H1 (cell line): Measurements from ENCODE around the gene GNG13. TPM values are rescaled to one million over a fixed set of nuclear protein-coding genes. Genes with fewer than 3 reads are reported as not detected.

ENCODE experiments used
- CTCF ChIA-PET: fragments of 300-600 bp; sonication (Branson Sonifier 250); formaldehyde crosslinking; loops from one replicate; lab custom pipeline; 2021; ENCODE audit not compliant: partially characterized antibody; lab: Charles Lee
- POLR2A ChIA-PET: fragments of 300-600 bp; sonication (Branson Sonifier 250); formaldehyde crosslinking; loops from one replicate; lab custom pipeline; 2021; ENCODE audit warnings: inconsistent platforms; ENCODE audit not compliant: partially characterized antibody; lab: Charles Lee
- DNase-seq, 2 experiments: peaks; one replicate each; pipeline versions ENCODE4 v3.0.0 to v3.0.0-alpha.2; 2010 to 2022; ENCODE audit warnings: low spot score in 2 of 2, low read depth in 1 of 2, mixed read lengths in 1 of 2
- FAIRE-seq: peaks from 2 replicates; lab custom pipeline; 2011; peaks lifted over from hg19 to GRCh38; lab: Jason Lieb, UNC
- H2AFZ ChIP-seq: 2 replicates; pipeline ENCODE4 v1.8.1; 2012; ENCODE audit warnings: low read length, inconsistent platforms
- H2AK5ac ChIP-seq: 2 replicates; pipeline ENCODE4 v1.6.1; 2013; ENCODE audit warnings: low read depth, low read length
- H2BK120ac ChIP-seq: replicated peaks from 2 replicates; pipeline ENCODE3; 2013; ENCODE audit warnings: low read depth, low read length, inconsistent platforms
- H2BK12ac ChIP-seq: 2 replicates; pipeline ENCODE4 v1.6.1; 2013; ENCODE audit warnings: low read depth, low read length
- H2BK15ac ChIP-seq: 2 replicates; pipeline ENCODE4 v1.6.1; 2013; ENCODE audit warnings: low read length
- H2BK20ac ChIP-seq: 2 replicates; pipeline ENCODE4 v1.6.1; 2013; ENCODE audit warnings: low read length
- H2BK5ac ChIP-seq: 2 replicates; pipeline ENCODE4 v1.6.1; 2013; ENCODE audit warnings: low read depth, low read length
- H3K14ac ChIP-seq: 2 replicates; pipeline ENCODE4 v1.6.1; 2013; ENCODE audit warnings: inconsistent platforms; ENCODE audit not compliant: insufficient read length
- H3K18ac ChIP-seq: 2 replicates; pipeline ENCODE4 v1.6.1; 2013; ENCODE audit warnings: low read length; ENCODE audit errors: extremely low read depth
- H3K23ac ChIP-seq: 2 replicates; pipeline ENCODE4 v1.6.1; 2013; ENCODE audit warnings: inconsistent platforms; ENCODE audit not compliant: insufficient read length
- H3K23me2 ChIP-seq: 2 replicates; pipeline ENCODE4 v1.6.1; 2013; ENCODE audit warnings: low read depth, low read length
- H3K27ac ChIP-seq: 2 replicates; pipeline ENCODE4 v1.6.1; 2011; ENCODE audit warnings: low read depth, low read length, inconsistent platforms
- H3K27me3 ChIP-seq, 4 experiments: replicated peaks in 1 of 4; 1 replicate in 1 of 4; 2 replicates in 3 of 4; pipeline versions ENCODE4 v1.6.1 to v1.8.1; 2011 to 2013; ENCODE audit warnings: low read length in 3 of 4, mild to moderate bottlenecking in 3 of 4, inconsistent platforms in 2 of 4, mixed read lengths in 2 of 4, moderate library complexity in 1 of 4; ENCODE audit not compliant: control insufficient read depth in 3 of 4, insufficient read depth in 3 of 4; ENCODE audit errors: extremely low read depth in 1 of 4
- H3K36me3 ChIP-seq, 4 experiments: 2 replicates each; pipeline versions ENCODE4 v1.6.1 to v1.8.1; 2011 to 2013; ENCODE audit warnings: mild to moderate bottlenecking in 4 of 4, low read length in 3 of 4, moderate library complexity in 2 of 4, control low read depth in 1 of 4, inconsistent platforms in 1 of 4; ENCODE audit not compliant: insufficient read depth in 4 of 4, control insufficient read depth in 2 of 4
- H3K4ac ChIP-seq: replicated peaks from 2 replicates; pipeline ENCODE3; 2013; ENCODE audit warnings: low read length, low read depth, mixed read lengths, inconsistent platforms; ENCODE audit not compliant: insufficient read length
- H3K4me1 ChIP-seq, 4 experiments: replicated peaks in 1 of 4; 1 replicate in 1 of 4; 2 replicates in 3 of 4; pipeline versions ENCODE4 v1.6.1 to v1.8.1; 2011 to 2013; ENCODE audit warnings: low read length in 3 of 4, inconsistent platforms in 2 of 4, mixed read lengths in 1 of 4; ENCODE audit not compliant: insufficient read depth in 4 of 4, control insufficient read depth in 3 of 4
- H3K4me2 ChIP-seq, 2 experiments: 2 replicates each; pipeline versions ENCODE4 v1.6.1 to v1.8.1; 2011 to 2013; ENCODE audit warnings: low read depth in 2 of 2, low read length in 2 of 2, control low read depth in 1 of 2, inconsistent platforms in 1 of 2, mild to moderate bottlenecking in 1 of 2; ENCODE audit not compliant: insufficient read depth in 1 of 2
- H3K4me3 ChIP-seq, 4 experiments: fragments of 200-600, 300-600 bp in 1 of 4; sonication (generic), shearing (Covaris generic), sonication (Bioruptor Twin) in 1 of 4; 2 replicates each; pipeline versions ENCODE4 v1.5.1 to v1.8.1; 2011 to 2016; ENCODE audit warnings: low read length in 4 of 4, low read depth in 3 of 4, control low read depth in 2 of 4, inconsistent platforms in 2 of 4, mild to moderate bottlenecking in 2 of 4, mixed read lengths in 1 of 4, moderate library complexity in 1 of 4; ENCODE audit not compliant: insufficient read depth in 2 of 4; ENCODE audit errors: extremely low read depth in 1 of 4
- H3K56ac ChIP-seq: replicated peaks from 2 replicates; pipeline ENCODE3; 2013; ENCODE audit warnings: low read depth, mild to moderate bottlenecking, mixed read lengths, low read length, inconsistent platforms; ENCODE audit not compliant: insufficient read length
- H3K79me1 ChIP-seq: 2 replicates; pipeline ENCODE4 v1.6.1; 2013; ENCODE audit warnings: low read depth, low read length, control low read depth
- H3K79me2 ChIP-seq, 2 experiments: 2 replicates each; pipeline versions ENCODE4 v1.6.1 to v1.8.1; 2012 to 2013; ENCODE audit warnings: low read length in 2 of 2, mild to moderate bottlenecking in 2 of 2, inconsistent platforms in 1 of 2; ENCODE audit not compliant: insufficient read depth in 2 of 2, control insufficient read depth in 1 of 2
- H3K9ac ChIP-seq, 4 experiments: replicated peaks in 1 of 4; 1 replicate in 1 of 4; 2 replicates in 3 of 4; pipeline versions ENCODE4 v1.6.1 to v1.8.1; 2011 to 2013; ENCODE audit warnings: low read depth in 3 of 4, low read length in 3 of 4, control low read depth in 2 of 4, mild to moderate bottlenecking in 2 of 4, moderate library complexity in 2 of 4, inconsistent platforms in 1 of 4; ENCODE audit errors: extremely low read depth in 1 of 4
- H3K9me3 ChIP-seq, 2 experiments: 2 replicates each; pipeline versions ENCODE4 v1.6.1 to v1.8.1; 2012 to 2013; ENCODE audit warnings: mild to moderate bottlenecking in 2 of 2, moderate library complexity in 2 of 2, control low read depth in 1 of 2, inconsistent platforms in 1 of 2, low read depth in 1 of 2, low read length in 1 of 2, mixed read lengths in 1 of 2; ENCODE audit not compliant: insufficient read depth in 2 of 2
- H4K20me1 ChIP-seq, 2 experiments: replicated peaks in 1 of 2; 2 replicates each; pipeline versions ENCODE3 to v1.8.1; 2011 to 2013; ENCODE audit warnings: inconsistent platforms in 2 of 2, low read length in 2 of 2, mild to moderate bottlenecking in 1 of 2; ENCODE audit not compliant: insufficient read depth in 2 of 2, control insufficient read depth in 1 of 2
- H4K5ac ChIP-seq: 2 replicates; pipeline ENCODE4 v1.6.1; 2013; ENCODE audit warnings: low read length, low read depth, mixed read lengths, inconsistent platforms; ENCODE audit not compliant: insufficient read length
- H4K8ac ChIP-seq: 2 replicates; pipeline ENCODE4 v1.8.0; 2013; ENCODE audit warnings: mild to moderate bottlenecking, moderate library complexity, low read length, inconsistent platforms; ENCODE audit not compliant: insufficient read depth; ENCODE audit errors: extremely low read depth
- H4K91ac ChIP-seq: replicated peaks from 2 replicates; pipeline ENCODE3; 2013; ENCODE audit warnings: low read length, mixed read lengths, inconsistent platforms; ENCODE audit not compliant: insufficient read length
- CBX5 ChIP-seq: fragments of 300-800, 300-1000 bp; sonication (generic); IDR thresholded peaks from 2 replicates; pipeline ENCODE4 v1.7.1; 2016; ENCODE audit warnings: antibody characterized with exemption, low read length, low read depth
- CHD2 ChIP-seq: IDR thresholded peaks from 2 replicates; pipeline ENCODE4 v1.6.1; 2012; ENCODE audit warnings: low read length, improper control_type of control experiment
- FOSL1 ChIP-seq: IDR thresholded peaks from 2 replicates; pipeline ENCODE4 v1.6.1; 2011; ENCODE audit warnings: mild to moderate bottlenecking, low read depth, low read length, moderate library complexity; ENCODE audit not compliant: insufficient read depth
- GABPA ChIP-seq: IDR thresholded peaks from 2 replicates; pipeline ENCODE4 v1.6.1; 2011; ENCODE audit warnings: mild to moderate bottlenecking, low read length, moderate library complexity, borderline replicate concordance; ENCODE audit not compliant: insufficient read depth
- JUN ChIP-seq: IDR thresholded peaks from 2 replicates; pipeline ENCODE4 v1.6.1; 2011; ENCODE audit warnings: low read depth, mild to moderate bottlenecking, improper control_type of control experiment, low read length
- KDM4A ChIP-seq: IDR thresholded peaks from one replicate; pipeline ENCODE4 v1.7.1; 2012; ENCODE audit warnings: low read depth, mild to moderate bottlenecking, moderate library complexity, low read length, inconsistent platforms; ENCODE audit not compliant: severe bottlenecking
- POLR2AphosphoS5 ChIP-seq: IDR thresholded peaks from 2 replicates; pipeline ENCODE4 v1.6.1; 2011; ENCODE audit warnings: low read depth, low read length
- POU5F1 ChIP-seq: IDR thresholded peaks from 2 replicates; pipeline ENCODE4 v1.6.1; 2011; ENCODE audit warnings: low read depth, mild to moderate bottlenecking, low read length, moderate library complexity
- TAF1 ChIP-seq: IDR thresholded peaks from 2 replicates; pipeline ENCODE4 v1.6.1; 2011; ENCODE audit warnings: mild to moderate bottlenecking, low read depth, low read length
- USF2 ChIP-seq: IDR thresholded peaks from 2 replicates; pipeline ENCODE4 v1.6.1; 2011; ENCODE audit warnings: low read length, improper control_type of control experiment
- WGBS, 2 experiments: shearing (Covaris generic) in 1 of 2; methylation state at CpG; one replicate each; pipeline versions ENCODE4 v1.1.6 to v1.1.7; 2013 to 2015; ENCODE audit warnings: low lambda C conversion rate in 2 of 2, mixed read lengths in 2 of 2, inconsistent platforms in 1 of 2, low coverage in 1 of 2, missing lambda C conversion rate in 1 of 2; ENCODE audit not compliant: insufficient replicate concordance in 2 of 2, insufficient coverage in 1 of 2, insufficient read length in 1 of 2; ENCODE audit errors: extremely low coverage in 1 of 2, missing lambda C conversion rate in 1 of 2; 5-methylcytosine and 5-hydroxymethylcytosine counted together
- polyA plus RNA-seq, 7 experiments: library from polyadenylated mRNA; depleted of rRNA in 3 of 7; stranded (reverse) in 5 of 7; unstranded in 2 of 7; fragments of >200 nt in 5 of 7; fragments of 200-250 nt in 2 of 7; gene quantifications; 1 replicate in 5 of 7; 2 replicates in 1 of 7; 4 replicates in 1 of 7; pipeline versions ENCODE4 v1.2.1 to v1.2.3, GENCODE V29; 2011 to 2013; ENCODE audit warnings: missing spikeins in 2 of 7, mixed read lengths in 2 of 7
- total RNA-seq: library from RNA; stranded (reverse); fragmentation: NEBNext Ultra II Directional; extraction: Animal tissue kit (Norgen Biotek cat#: 25700); gene quantifications from 2 replicates; pipeline ENCODE4 v1.2.1, GENCODE V29; 2021
- TF ChIP-seq, protein P1 (sequence below): IDR thresholded peaks from 2 replicates; pipeline ENCODE4 v1.6.1; 2011; ENCODE audit warnings: low read depth, mild to moderate bottlenecking, low read length; ENCODE audit not compliant: insufficient read depth

GNG13 gene
- total and polyA plus RNA-seq, 2 of the 8 experiments (the other 6 are each of a cell fraction or from before 2014, with no cell fraction given) = not detected

GRCh38 chr16:752007-752312, 48.6 kb downstream of the GNG13 start:
- Histone ChIP-seq H3K79me1 (no peaks in the 10 kb centered on the region), H2BK5ac (0 out of 2 replicates have a peak overlapping the region, but pooled peaks have one; percentile 35), H4K91ac (no peak overlapping the region), H2BK15ac (0 out of 2 replicates have a peak overlapping the region, but pooled peaks have one; percentile 72), H3K18ac (no peak overlapping the region; the same call in 1 of the 2 replicates), H2AK5ac (no peak overlapping the region), H3K23me2 (no peaks in the 10 kb centered on the region), H4K5ac (no peak overlapping the region), H2BK120ac (no peak overlapping the region), H2AFZ (no peak overlapping the region), H3K27ac (no peak overlapping the region), H3K9ac (peak overlapping the region in 1 of 4 experiments; percentile 6; a peak in 1 of 7 replicates), H3K9me3 (0 out of 4 replicates have a peak, but pooled peaks cover 0 to 3% of the 10 kb centered on the region in 2 experiments), H3K27me3 (no peaks in the 10 kb centered on the region), H4K20me1 (no peaks in the 10 kb centered on the region), H3K4ac (no peak overlapping the region), H3K23ac (no peak overlapping the region), H3K14ac (no peak overlapping the region), H3K4me1 (peaks cover 3 to 12% (median 5%) of the 10 kb centered on the region in 4 experiments; a peak in 5 of 7 replicates), H3K56ac (no peak overlapping the region), H3K4me2 (peak overlapping the region; percentile 14 to 40; a peak in 3 of 4 replicates), H3K36me3 (no peaks in the 10 kb centered on the region), H4K8ac (no peak overlapping the region), H2BK12ac (0 out of 2 replicates have a peak overlapping the region, but pooled peaks have one; percentile 60), H2BK20ac (no peak overlapping the region), H3K4me3 (no peak overlapping the region), H3K79me2 (no peaks in the 10 kb centered on the region)
- ChIA-PET CTCF (interaction anchor here (0.6 to 35.8 kb wide), 7 partner anchors 9 to 36 kb away, joined by 3 to 977 read pairs (median 4); partner anchors contain the start of genes ANTKMT, CCDC78, CHTF18 and CIAO3), POLR2A (interaction anchor here (0.8 to 2.2 kb wide), 5 partner anchors 10 to 44 kb away, joined by 3 to 8 read pairs (median 4); partner anchors contain the start of genes CIAO3 and MSLN)
- no peak for FAIRE-seq
- WGBS, 2 experiments = 35% methylated on average over 10 of the region's 10 CpGs; no CpG with 5 or more reads in 1 of the 2 experiments
- TF ChIP-seq CHD2 = no peak
- no peak for TF ChIP-seq KDM4A
- TF ChIP-seq GABPA = peak; percentile 65; the same call in 1 of the 2 replicates
- no peak for TF ChIP-seq POU5F1
- no peak for TF ChIP-seq USF2
- TF ChIP-seq CBX5 = no peak
- TF ChIP-seq FOSL1 = no peak
- TF ChIP-seq, protein P1, sequence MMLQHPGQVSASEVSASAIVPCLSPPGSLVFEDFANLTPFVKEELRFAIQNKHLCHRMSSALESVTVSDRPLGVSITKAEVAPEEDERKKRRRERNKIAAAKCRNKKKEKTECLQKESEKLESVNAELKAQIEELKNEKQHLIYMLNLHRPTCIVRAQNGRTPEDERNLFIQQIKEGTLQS = no peak
- no peak for TF ChIP-seq POLR2AphosphoS5
- no peak for TF ChIP-seq JUN
- TF ChIP-seq TAF1 = 0 out of 2 replicates have a peak, but pooled peaks have one; percentile 29
- DNase-seq = no peak
